GM12878 (cell line): ENCODE measurements around the gene STYXL1. TPM values are rescaled to one million over a fixed set of nuclear protein-coding genes. Genes with fewer than 3 reads are reported as not detected.

Source experiments
- ATAC-seq: fragments of 200-7000 bp; cut with Tn5 transposase; 3 replicates; pipeline ENCODE4 v1.9.1; 2020; ENCODE audit warnings: mild to moderate bottlenecking, moderate library complexity
- BruUV-seq: library from RNA; stranded (reverse); fragments of 400-500 nt; replicated peaks from 2 replicates; lab custom pipeline; 2021; lab: Mats Ljungman, UMichigan
- CTCF ChIA-PET: fragments of 300-600 bp; sonication (Branson Sonifier 250); formaldehyde crosslinking; extraction: SDS; loops from one replicate; lab custom pipeline; 2021; ENCODE audit warnings: inconsistent platforms; lab: Yijun Ruan, JAX
- POLR2A ChIA-PET: fragments of 350-600 bp; formaldehyde crosslinking; extraction: SDS; loops from one replicate; lab custom pipeline; 2021; ENCODE audit warnings: inconsistent platforms; lab: Charles Lee
- RAD21 ChIA-PET: fragments of 300-600 bp; sonication (Branson Sonifier 250); formaldehyde crosslinking; loops from one replicate; lab custom pipeline; 2023; ENCODE audit warnings: antibody characterized with exemption; ENCODE audit not compliant: unreplicated experiment; lab: Charles Lee
- SMC1A ChIA-PET: fragments of 300-600 bp; sonication (Branson Sonifier 250); formaldehyde crosslinking; loops from one replicate; lab custom pipeline; 2023; ENCODE audit not compliant: unreplicated experiment, uncharacterized antibody; lab: Charles Lee
- DNase-seq: peaks from one replicate; pipeline ENCODE4 v3.0.0-alpha.2; 2011; ENCODE audit warnings: low read depth, low spot score
- FAIRE-seq: peaks from 3 replicates; lab custom pipeline; 2011; peaks lifted over from hg19 to GRCh38; lab: Jason Lieb, UNC
- H2AFZ ChIP-seq: 2 replicates; pipeline ENCODE4 v1.6.0; 2011; ENCODE audit warnings: low read depth, low read length, control low read depth; ENCODE audit not compliant: control insufficient read depth
- H3K27ac ChIP-seq: 2 replicates; pipeline ENCODE4 v1.5.1; 2011; ENCODE audit warnings: control low read depth; ENCODE audit not compliant: control insufficient read depth, insufficient read depth
- H3K27me3 ChIP-seq, 2 experiments: replicated peaks in 1 of 2; 2 replicates each; pipeline versions ENCODE4 v1.6.0 to v1.6.1; 2011; ENCODE audit warnings: low read length in 1 of 2; ENCODE audit not compliant: control insufficient read depth in 2 of 2, insufficient read depth in 2 of 2
- H3K36me3 ChIP-seq, 2 experiments: 2 replicates each; pipeline ENCODE4 v1.5.1; 2011; ENCODE audit warnings: low read length in 1 of 2; ENCODE audit not compliant: control insufficient read depth in 2 of 2, insufficient read depth in 2 of 2
- H3K4me1 ChIP-seq: 2 replicates; pipeline ENCODE4 v1.6.1; 2011; ENCODE audit warnings: mild to moderate bottlenecking, low read length, moderate library complexity, mixed read lengths; ENCODE audit not compliant: control insufficient read depth, insufficient read depth
- H3K4me2 ChIP-seq: 2 replicates; pipeline ENCODE4 v1.6.0; 2011; ENCODE audit warnings: control low read depth; ENCODE audit not compliant: control insufficient read depth, insufficient read depth
- H3K4me3 ChIP-seq: fragments of 200-600 bp; sonication (generic); 2 replicates; pipeline ENCODE4 v1.5.1; 2016
- H3K79me2 ChIP-seq: 2 replicates; pipeline ENCODE4 v1.6.0; 2011; ENCODE audit warnings: low read length; ENCODE audit not compliant: control insufficient read depth, insufficient read depth
- H3K9ac ChIP-seq: 2 replicates; pipeline ENCODE4 v1.8.0; 2011; ENCODE audit warnings: low read length, control low read depth, mixed read lengths; ENCODE audit not compliant: control insufficient read depth, insufficient read depth
- H3K9me3 ChIP-seq: replicated peaks from 3 replicates; pipeline ENCODE4 v1.5.1; 2011; ENCODE audit warnings: mild to moderate bottlenecking, low read length; ENCODE audit not compliant: control insufficient read depth, insufficient read depth
- H4K20me1 ChIP-seq: 2 replicates; pipeline ENCODE4 v1.6.0; 2011; ENCODE audit not compliant: control insufficient read depth, insufficient read depth
- CBX3 ChIP-seq: fragments of 200-600 bp; sonication (generic); IDR thresholded peaks from 2 replicates; pipeline ENCODE4 v1.6.1; 2016; ENCODE audit warnings: low read depth, borderline replicate concordance
- CUX1 ChIP-seq: IDR thresholded peaks from 2 replicates; pipeline ENCODE4 v1.6.1; 2012; ENCODE audit warnings: improper control_type of control experiment, low read depth, low read length; ENCODE audit not compliant: insufficient replicate concordance
- HDAC2 ChIP-seq: fragments of 200-600 bp; sonication (generic); IDR thresholded peaks from 2 replicates; pipeline ENCODE4 v1.6.1; 2017
- MYB ChIP-seq: fragments of 150-350 bp; IDR thresholded peaks from 2 replicates; pipeline ENCODE4 v1.6.1; 2014; ENCODE audit warnings: mild to moderate bottlenecking, low read depth, low read length, borderline replicate concordance
- PKNOX1 ChIP-seq: fragments of 450-650 bp; IDR thresholded peaks from 2 replicates; pipeline ENCODE4 v1.6.1; 2016; ENCODE audit warnings: mild to moderate bottlenecking
- WGBS: methylation state at CpG from one replicate; pipeline ENCODE4 v1.1.6; 2016; ENCODE audit warnings: low lambda C conversion rate; ENCODE audit not compliant: insufficient replicate concordance, insufficient coverage; ENCODE audit errors: missing lambda C conversion rate; 5-methylcytosine and 5-hydroxymethylcytosine counted together
- in situ Hi-C: fragments of 300-500 bp; cut with MboI; formaldehyde crosslinking; loops from 9 replicates; pipeline ENCODE4 v1.14.3; 2018; ENCODE audit warnings: mixed read lengths
- intact Hi-C: fragments of 100-400 bp; cut with micrococcal nuclease; formaldehyde crosslinking; loops from one replicate; pipeline ENCODE4 v1.14.2; 2022; ENCODE audit not compliant: unreplicated experiment
- polyA plus RNA-seq, 11 experiments: library from polyadenylated mRNA; depleted of rRNA in 4 of 11; unstranded in 6 of 11; stranded (reverse) in 5 of 11; fragments of >200 nt; fragmentation: Nextera tagmentation in 4 of 11; fragmentation: Illumina TruSeq in 1 of 11; extraction: Ambion mirVana in 4 of 11; extraction: Trizol in 1 of 11; gene quantifications; 1 replicate in 1 of 11; 2 replicates in 10 of 11; pipeline versions ENCODE4 v1.2.1 to v1.2.3, GENCODE V29; 2011 to 2016; ENCODE audit warnings: inconsistent platforms in 2 of 11, missing spikeins in 2 of 11, low read depth in 1 of 11
- total RNA-seq, 4 experiments: library from RNA; depleted of rRNA in 3 of 4; stranded (reverse); fragments of >200 nt in 3 of 4; fragmentation: Illumina TruSeq in 1 of 4; extraction: Trizol in 1 of 4; gene quantifications; 2 replicates each; pipeline versions ENCODE4 v1.2.1 to v1.2.3, GENCODE V29; 2013 to 2021

STYXL1 gene
- total and polyA plus RNA-seq, 10 of the 15 experiments (the other 5 are each of a cell fraction or from before 2014, with no cell fraction given): 18.4 to 65.9 (median 40.7) TPM

- ChIA-PET CTCF (no interaction called here), POLR2A (no interaction called here), SMC1A (no interaction called here), RAD21 (no interaction called here)
- Histone ChIP-seq H3K27me3 (no peaks in the 10 kb centered on the region), H3K27ac (no peak overlapping the region), H3K4me3 (no peak overlapping the region), H4K20me1 (no peaks in the 10 kb centered on the region), H3K4me2 (no peak overlapping the region), H3K9ac (no peak overlapping the region), H3K79me2 (no peaks in the 10 kb centered on the region), H3K4me1 (no peaks in the 10 kb centered on the region), H2AFZ (no peak overlapping the region), H3K9me3 (no peaks in the 10 kb centered on the region), H3K36me3 (peaks cover 0 to 4% of the 10 kb centered on the region in 2 experiments; a peak in 3 of 4 replicates)
- in situ Hi-C loops (no loop called here), intact Hi-C loops (no loop called here)
- TF ChIP-seq HDAC2 (no peak), MYB (no peak), CBX3 (no peak), CUX1 (no peak), PKNOX1 (no peak)
- no TSS peak for BruUV-seq
- WGBS: 78% methylated on average over 18 of the region's 18 CpGs
- DNase-seq: no peak
- ATAC-seq: no peak
- no peak for FAIRE-seq
These were observed 85.0 kb downstream of the STYXL1 start for GRCh38 chr7:75962607-75963380.
